OCI-LY3 (cell line): Measurements from ENCODE around the gene LASP1NB.

Source experiments
- H2AFZ ChIP-seq: fragments of 200-600, 300-600 bp; shearing (Covaris generic); 2 replicates; pipeline ENCODE4 v1.6.0; 2014; ENCODE audit warnings: antibody characterized with exemption, low read depth, low read length
- H3K27ac ChIP-seq: fragments of 200-600, 300-600 bp; sonication (generic); 2 replicates; pipeline ENCODE4 v1.5.1; 2014; ENCODE audit warnings: mild to moderate bottlenecking, low read length, moderate library complexity, mixed read lengths
- H3K27me3 ChIP-seq: fragments of 200-600, 300-600 bp; sonication (generic); 2 replicates; pipeline ENCODE4 v1.6.1; 2014; ENCODE audit warnings: low read depth, low read length, mixed read lengths
- H3K36me3 ChIP-seq: fragments of 200-600, 300-600 bp; sonication (generic); replicated peaks from 2 replicates; pipeline ENCODE3; 2014; ENCODE audit warnings: low read depth, low read length, mixed read lengths
- H3K4me1 ChIP-seq: fragments of 300-600, 200-600 bp; sonication (generic); 2 replicates; pipeline ENCODE4 v1.6.1; 2014; ENCODE audit warnings: low read length, mixed read lengths
- H3K4me2 ChIP-seq: fragments of 200-600, 300-600 bp; sonication (generic); 2 replicates; pipeline ENCODE4 v1.6.1; 2014; ENCODE audit warnings: low read length, mixed read lengths
- H3K4me3 ChIP-seq: fragments of 300-600, 200-600 bp; sonication (generic); 2 replicates; pipeline ENCODE4 v1.5.1; 2014; ENCODE audit warnings: antibody characterized with exemption, mild to moderate bottlenecking, low read length, moderate library complexity
- H3K79me2 ChIP-seq: fragments of 300-600, 200-600 bp; shearing (Covaris generic); 2 replicates; pipeline ENCODE4 v1.6.1; 2014; ENCODE audit warnings: mild to moderate bottlenecking, low read length, mixed read lengths
- H3K9ac ChIP-seq: fragments of 300-600, 200-600 bp; shearing (Covaris generic); 2 replicates; pipeline ENCODE4 v1.6.0; 2014; ENCODE audit warnings: mild to moderate bottlenecking, low read length, moderate library complexity
- H3K9me3 ChIP-seq: fragments of 200-600, 300-600 bp; shearing (Covaris generic); 2 replicates; pipeline ENCODE4 v1.6.1; 2014; ENCODE audit warnings: low read length, mixed read lengths; ENCODE audit not compliant: insufficient read depth
- H4K20me1 ChIP-seq: fragments of 200-600, 300-600 bp; sonication (generic); 2 replicates; pipeline ENCODE4 v1.6.1; 2016; ENCODE audit warnings: low read length, mixed read lengths; ENCODE audit not compliant: insufficient read depth
- CTCF ChIP-seq: fragments of 200-600, 300-600 bp; sonication (generic); IDR thresholded peaks from 2 replicates; pipeline ENCODE4 v1.5.1; 2014; ENCODE audit warnings: antibody characterized with exemption, low read length, low read depth
- EZH2phosphoT487 ChIP-seq: fragments of 200-600 bp; shearing (Covaris generic); IDR thresholded peaks from 2 replicates; pipeline ENCODE4 v1.6.1; 2018; ENCODE audit warnings: antibody characterized with exemption, mixed run types, low read depth

Gene LASP1NB

GRCh38 chr17:38905375-38905774, 20.0 kb upstream of the LASP1NB start:
- H3K9me3 ChIP-seq: no peaks in the 10 kb centered on the region
- H3K9ac ChIP-seq: no peak overlapping the region
- H3K79me2 ChIP-seq: no peaks in the 10 kb centered on the region
- H3K4me1 ChIP-seq: peaks cover 5% of the 10 kb centered on the region; the same call in 1 of the 2 replicates
- peaks cover 21% of the 10 kb centered on the region for H3K36me3 ChIP-seq
- TF ChIP-seq CTCF: no peak
- TF ChIP-seq EZH2phosphoT487: no peak
- no peaks in the 10 kb centered on the region for H4K20me1 ChIP-seq
- H3K27ac ChIP-seq: no peak overlapping the region
- no peak overlapping the region for H3K4me2 ChIP-seq
- H3K27me3 ChIP-seq: no peaks in the 10 kb centered on the region
- H3K4me3 ChIP-seq: no peak overlapping the region
- no peak overlapping the region for H2AFZ ChIP-seq

DNA sequence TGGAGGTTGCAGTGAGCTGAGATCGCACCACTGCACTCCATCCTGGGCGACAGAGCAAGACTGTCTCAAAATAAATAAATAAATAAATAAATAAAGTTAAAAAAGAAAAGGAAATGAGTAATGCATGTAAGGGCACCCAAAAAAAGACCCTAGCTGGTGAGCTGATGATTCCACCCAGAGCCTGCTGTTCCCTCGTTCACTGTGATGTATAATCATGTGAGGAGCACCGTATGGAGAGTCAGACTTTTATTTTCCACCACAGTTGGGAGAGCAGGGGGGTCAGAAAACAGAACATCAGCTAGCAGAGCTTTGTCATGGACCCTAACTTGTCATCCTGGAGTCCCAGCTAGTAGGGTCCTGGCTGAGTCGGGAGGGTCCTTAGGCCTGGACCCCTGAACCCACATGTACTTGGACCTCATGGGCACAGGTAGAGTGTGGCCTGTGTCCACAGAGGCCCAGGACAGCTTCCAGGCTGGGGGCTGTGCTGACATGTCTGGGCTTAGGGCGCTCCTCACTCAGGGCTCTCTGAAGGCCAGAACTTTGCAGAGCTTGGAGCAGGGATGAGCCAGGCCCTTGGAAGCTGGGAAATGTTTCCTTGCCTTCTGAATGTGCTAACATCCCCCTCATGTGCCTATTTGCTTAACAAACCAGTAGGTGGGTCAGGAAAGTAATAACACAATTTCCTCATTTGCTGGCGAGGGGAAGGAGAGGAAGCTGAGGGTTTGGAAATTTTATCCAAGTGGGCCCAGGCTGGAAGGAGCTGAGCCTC, 18.8 kb upstream of the LASP1NB start:
- TF ChIP-seq EZH2phosphoT487: no peak
- no peak for TF ChIP-seq CTCF
- Histone ChIP-seq H3K4me3 (no peak overlapping the region), H3K9me3 (no peaks in the 10 kb centered on the region), H3K79me2 (no peaks in the 10 kb centered on the region), H3K4me1 (peaks cover 5% of the 10 kb centered on the region; the same call in 1 of the 2 replicates), H3K27ac (no peak overlapping the region), H2AFZ (no peak overlapping the region), H3K4me2 (no peak overlapping the region), H3K27me3 (no peaks in the 10 kb centered on the region), H3K36me3 (peaks cover 18% of the 10 kb centered on the region), H3K9ac (no peak overlapping the region), H4K20me1 (no peaks in the 10 kb centered on the region)

DNA sequence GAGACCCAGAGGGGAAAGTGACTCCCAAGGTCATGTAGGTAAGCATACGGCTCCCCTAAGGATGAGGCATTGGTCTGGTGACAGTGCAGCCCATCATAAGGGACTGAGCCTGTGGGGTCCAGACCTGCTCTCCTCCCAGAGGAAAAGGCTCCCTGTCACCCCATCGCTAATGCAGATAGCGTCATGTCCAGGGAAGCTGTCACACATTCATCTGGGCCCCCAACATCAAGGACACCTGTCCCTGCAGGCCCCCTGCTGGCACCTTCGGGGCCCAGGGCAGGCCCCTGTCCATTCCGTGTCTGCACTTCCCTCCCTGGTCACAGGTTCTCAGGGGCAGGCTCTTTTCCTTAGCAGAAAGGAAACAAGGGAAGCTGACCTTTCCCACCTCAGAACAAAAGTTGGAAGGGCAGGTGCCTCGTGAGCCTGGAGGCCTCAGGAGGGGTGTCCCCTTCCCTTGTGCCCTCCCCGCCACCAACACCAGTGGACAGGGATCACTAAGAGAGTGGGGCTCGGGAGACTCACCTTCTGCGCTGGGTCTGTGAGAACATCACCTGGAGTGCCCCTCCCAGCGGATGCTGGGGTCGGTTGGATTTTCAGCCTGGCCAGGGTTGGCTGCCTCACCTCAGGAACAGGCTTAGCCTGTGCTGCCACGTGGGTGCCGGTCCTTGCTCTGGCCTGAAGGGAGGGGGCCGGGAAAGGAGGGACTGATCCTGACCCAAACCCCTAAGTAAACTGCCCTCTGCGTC, 17.3 kb upstream of the LASP1NB start:
- Histone ChIP-seq H4K20me1 (no peaks in the 10 kb centered on the region), H3K79me2 (no peaks in the 10 kb centered on the region), H3K36me3 (peaks cover 16% of the 10 kb centered on the region), H3K9me3 (no peaks in the 10 kb centered on the region), H3K9ac (no peak overlapping the region), H3K4me2 (no peak overlapping the region), H3K4me3 (no peak overlapping the region), H3K4me1 (peaks cover 5% of the 10 kb centered on the region; the same call in 1 of the 2 replicates), H2AFZ (no peak overlapping the region), H3K27ac (no peak overlapping the region), H3K27me3 (no peaks in the 10 kb centered on the region)
- no peak for TF ChIP-seq CTCF
- TF ChIP-seq EZH2phosphoT487: no peak

- Histone ChIP-seq H3K4me2 (no peak overlapping the region), H3K4me3 (no peak overlapping the region), H3K9me3 (no peaks in the 10 kb centered on the region), H3K79me2 (no peaks in the 10 kb centered on the region), H2AFZ (no peak overlapping the region), H3K9ac (no peak overlapping the region), H4K20me1 (no peaks in the 10 kb centered on the region), H3K36me3 (peaks cover 10% of the 10 kb centered on the region), H3K27me3 (no peaks in the 10 kb centered on the region), H3K4me1 (peaks cover 5% of the 10 kb centered on the region; the same call in 1 of the 2 replicates), H3K27ac (no peak overlapping the region)
- no peak for TF ChIP-seq CTCF
- TF ChIP-seq EZH2phosphoT487: no peak
Observed at GRCh38 chr17:38908676-38909181, 16.7 kb upstream of the LASP1NB start.
